HG02840 (cell line): ENCODE results near the gene ANAPC1.
A peak's percentile ranks its signal among the peaks of the same experiment; 100 is the strongest.
"Not testable (repeated sequence)": the region's sequence is repeated elsewhere in the genome, so short reads cannot be mapped to it uniquely, and the experiment has no call there.

Experiments
- ATAC-seq: cut with Tn5 transposase; IDR thresholded peaks from one replicate; pipeline ENCODE4 v1.9.1; 2021; ENCODE audit warnings: mild to moderate bottlenecking, moderate library complexity, moderate number of reproducible peaks; ENCODE audit not compliant: unreplicated experiment, low FRiP score

The ANAPC1 gene

DNA sequence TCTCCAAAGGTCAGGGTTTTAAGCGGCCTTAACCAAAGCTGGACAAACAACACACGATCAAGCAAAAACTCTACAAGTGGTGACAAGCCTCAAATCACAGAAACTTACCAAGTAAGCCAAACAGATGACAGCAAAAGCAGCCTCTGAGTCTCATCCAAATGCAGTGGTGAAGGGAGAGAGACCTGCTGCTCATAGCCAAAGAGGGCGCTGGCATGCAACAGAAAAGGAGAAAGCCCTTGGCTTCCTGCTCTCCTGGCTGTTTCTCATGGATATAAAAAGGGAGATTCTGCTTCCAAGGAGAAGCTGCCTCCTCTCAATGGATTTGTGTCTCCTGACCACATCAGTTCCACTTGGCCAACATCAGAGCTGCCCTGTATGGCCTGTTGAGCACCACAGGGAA lies 142.5 kb downstream of the ANAPC1 start:
- not testable (repeated sequence) for ATAC-seq

DNA sequence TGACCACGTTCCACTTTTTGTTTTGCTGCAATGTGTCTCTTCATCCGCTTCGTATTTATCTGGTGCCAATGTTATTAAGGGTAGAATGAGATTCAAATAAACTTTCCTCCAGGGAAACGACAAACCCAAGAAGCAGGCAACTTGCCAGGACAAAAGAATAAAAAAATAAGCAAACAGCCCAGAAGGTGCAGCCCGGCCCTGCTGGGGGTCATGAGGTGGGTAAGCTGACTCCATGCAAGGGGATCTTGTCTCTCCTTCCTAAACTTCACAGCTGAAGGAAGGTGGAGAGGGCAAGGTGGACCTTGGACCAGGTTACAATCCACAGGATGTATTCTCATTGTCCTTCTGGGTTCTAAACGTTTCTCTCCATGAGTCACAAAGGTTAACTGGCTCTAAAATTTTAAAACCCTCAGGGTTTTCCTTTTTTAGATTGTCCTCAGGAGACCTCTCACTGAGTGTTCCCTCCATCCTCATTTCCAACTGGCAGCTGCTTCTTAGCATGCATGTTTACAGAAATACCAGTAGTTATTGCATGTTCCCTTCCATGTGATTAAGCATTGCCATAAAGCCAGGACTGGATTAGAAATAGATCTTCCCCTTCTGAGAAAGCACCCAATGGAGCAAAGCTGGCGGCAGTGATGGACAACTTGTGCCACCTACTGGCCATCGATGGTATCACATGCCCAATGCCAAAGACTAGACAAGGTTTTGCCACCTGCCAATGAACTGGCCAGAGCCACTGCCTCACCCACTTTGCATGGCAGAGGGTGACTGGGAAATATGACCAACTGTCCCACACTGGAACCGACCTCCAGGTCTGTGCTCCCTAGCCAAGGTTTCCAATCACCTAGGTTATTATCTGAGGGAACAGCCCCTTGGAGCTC lies 147.9 kb downstream of the ANAPC1 start:
- peak; percentile 74 for ATAC-seq

GRCh38 chr2:111735420-111735819 lies 148.6 kb downstream of the ANAPC1 start:
- ATAC-seq = not testable (repeated sequence)

- ATAC-seq = not testable (repeated sequence)
Observed at GRCh38 chr2:111729812-111730458, 154.1 kb downstream of the ANAPC1 start.

DNA sequence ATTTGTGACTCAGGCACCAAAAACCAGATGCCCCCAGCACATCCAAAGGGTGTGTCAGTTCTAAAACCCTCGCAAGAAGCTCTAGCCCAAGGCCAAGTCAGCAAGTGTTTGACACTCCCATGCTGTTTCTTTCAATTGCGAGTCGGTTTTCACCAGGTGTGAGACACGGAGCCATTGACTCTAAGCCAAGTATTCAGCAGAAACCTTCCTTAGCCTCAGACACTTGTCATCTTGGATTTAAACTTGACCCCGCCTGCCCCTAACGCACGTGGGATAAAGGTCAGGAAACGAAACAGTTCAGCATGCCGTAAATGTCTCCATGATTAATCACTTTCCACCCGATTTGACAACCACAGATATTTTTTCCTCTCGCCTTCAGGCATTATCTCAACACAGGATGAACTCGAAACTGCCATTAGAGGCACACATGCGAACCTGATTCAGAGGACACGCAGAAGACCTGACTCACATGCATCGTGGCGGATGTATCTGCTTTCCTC lies 156.3 kb downstream of the ANAPC1 start:
- ATAC-seq = not testable (repeated sequence)

GRCh38 chr2:111725742-111726141 lies 158.3 kb downstream of the ANAPC1 start:
- not testable (repeated sequence) for ATAC-seq

DNA sequence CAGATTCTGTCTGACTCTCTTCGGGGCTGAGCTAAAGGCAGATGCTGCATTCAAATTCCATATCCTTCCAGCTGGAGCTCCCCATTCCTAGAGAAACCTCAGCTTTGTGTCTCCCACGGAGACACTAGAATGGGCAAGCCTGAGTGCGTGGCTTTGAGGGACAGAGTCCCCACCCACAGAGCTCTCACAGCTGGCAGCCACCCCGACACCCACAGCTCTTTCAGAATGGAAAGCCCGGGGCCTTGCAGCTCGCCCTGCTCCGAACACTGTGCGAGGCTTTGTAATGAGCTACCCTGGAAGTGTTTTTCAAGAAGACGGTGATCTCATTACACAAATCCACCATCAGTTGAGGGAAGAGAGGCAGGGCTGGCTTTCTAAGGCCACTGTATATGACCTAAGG lies 164.4 kb downstream of the ANAPC1 start:
- ATAC-seq = not testable (repeated sequence)
